Measurements from ENCODE around the gene ANKS3.
A peak's percentile ranks its signal among the peaks of the same experiment; 100 is the strongest.
"Not testable (repeated sequence)": the region's sequence is repeated elsewhere in the genome, so short reads cannot be mapped to it uniquely, and the experiment has no call there.

The ANKS3 gene

DNA sequence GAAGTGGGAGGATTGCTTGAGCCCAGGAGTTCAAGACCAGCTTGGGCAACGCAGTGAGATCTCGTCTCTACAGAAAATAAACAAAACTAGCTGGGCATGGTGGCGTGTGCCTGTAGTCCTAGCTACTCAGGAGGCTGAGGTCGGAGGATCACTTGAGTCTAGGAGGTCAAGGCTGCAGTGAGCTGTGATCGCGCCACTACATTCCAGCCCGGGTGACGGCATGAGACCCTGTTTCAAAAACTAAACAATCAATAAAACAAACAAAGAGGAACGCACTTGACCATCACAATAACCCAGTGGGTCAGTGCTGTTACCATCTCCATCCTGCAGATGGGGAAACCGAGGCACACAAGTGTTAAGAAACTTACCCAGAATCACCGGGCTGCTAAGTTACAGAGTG lies 19.2 kb upstream of the ANKS3 start:
- DNase-seq (ENCODE audit: low read depth) = no peak

DNA sequence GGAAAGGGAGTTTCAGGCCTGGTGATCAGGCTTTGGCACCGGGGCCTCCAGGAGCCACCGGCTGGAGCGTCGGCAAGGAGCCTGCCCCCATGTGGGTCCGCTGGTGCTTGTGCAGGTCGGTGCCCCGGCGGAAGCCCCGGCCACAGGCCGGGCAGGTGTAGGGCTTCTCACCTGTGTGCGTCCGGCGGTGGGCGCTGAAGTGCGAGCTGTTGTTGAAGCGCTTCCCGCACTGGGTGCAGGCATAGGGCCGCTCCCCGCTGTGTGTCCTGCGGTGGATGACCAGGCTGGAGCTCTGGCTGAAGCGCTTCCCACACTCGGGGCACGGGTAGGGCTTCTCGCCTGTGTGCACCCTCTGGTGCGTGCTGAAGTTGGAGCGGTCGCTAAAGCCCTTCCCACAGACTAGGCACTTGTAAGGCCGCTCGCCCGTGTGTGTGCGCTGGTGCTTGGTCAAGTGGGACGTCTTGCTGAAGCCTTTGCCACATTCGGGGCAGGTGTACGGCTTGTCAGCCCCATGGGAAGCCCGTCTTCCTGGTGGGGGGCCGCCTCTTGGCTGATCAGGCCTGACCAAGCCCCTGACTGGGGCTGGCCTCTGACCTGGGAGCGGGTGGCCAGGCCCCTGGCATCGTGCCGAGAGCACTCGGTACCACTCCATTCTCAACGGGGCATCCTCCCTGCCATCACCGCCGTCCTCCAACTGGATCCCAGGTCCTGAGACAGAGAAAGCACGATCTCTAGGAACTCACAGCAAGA lies 18.5 kb upstream of the ANKS3 start:
- no peak for DNase-seq (ENCODE audit: low read depth)

DNA sequence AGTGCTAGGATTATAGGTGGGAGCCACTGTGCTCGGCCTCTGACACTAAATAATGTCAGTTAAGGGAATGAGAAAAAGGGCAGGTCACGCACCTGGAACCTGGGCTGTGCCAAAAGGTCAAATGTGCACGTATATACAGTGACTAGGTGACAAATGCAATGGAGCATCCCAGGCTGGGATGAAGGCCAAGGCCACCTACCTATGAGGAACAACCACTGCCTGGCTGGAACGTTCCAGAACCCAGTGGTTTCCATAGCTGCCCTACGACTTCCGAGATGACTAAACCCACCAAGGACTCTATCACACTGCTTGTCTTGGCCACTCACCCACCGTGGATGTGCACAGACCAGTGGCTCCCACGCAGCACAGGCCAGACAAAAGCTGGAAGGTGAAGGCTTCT lies 16.8 kb upstream of the ANKS3 start:
- DNase-seq (ENCODE audit: low read depth) = no peak

DNA sequence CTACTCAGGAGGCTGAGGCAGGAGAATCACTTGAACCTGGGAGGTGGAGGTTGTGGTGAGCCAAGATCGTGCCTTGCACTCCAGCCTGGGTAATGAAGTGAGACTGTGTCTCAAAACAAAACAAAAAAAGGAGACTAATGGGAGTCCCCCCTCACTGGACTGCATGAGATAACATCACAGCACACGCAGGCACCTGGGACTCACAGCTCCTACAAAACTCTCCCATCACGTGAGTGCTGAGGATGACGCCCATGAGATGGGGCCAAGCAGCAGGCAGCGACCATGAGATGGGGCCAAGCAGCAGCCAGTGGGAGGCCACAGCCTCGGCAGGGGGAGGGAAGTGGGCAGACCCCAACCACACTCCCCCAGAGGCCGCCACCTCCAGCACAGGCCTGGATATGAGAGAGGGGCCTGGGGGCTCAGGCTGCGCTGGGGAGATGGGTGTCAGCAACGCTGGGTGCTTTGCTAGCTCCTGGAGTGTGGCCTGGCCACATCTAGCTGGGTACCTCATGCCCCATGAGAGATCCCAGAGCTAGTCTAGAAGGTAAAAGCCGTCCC lies 15.7 kb upstream of the ANKS3 start:
- DNase-seq (ENCODE audit: low read depth) = no peak

DNA sequence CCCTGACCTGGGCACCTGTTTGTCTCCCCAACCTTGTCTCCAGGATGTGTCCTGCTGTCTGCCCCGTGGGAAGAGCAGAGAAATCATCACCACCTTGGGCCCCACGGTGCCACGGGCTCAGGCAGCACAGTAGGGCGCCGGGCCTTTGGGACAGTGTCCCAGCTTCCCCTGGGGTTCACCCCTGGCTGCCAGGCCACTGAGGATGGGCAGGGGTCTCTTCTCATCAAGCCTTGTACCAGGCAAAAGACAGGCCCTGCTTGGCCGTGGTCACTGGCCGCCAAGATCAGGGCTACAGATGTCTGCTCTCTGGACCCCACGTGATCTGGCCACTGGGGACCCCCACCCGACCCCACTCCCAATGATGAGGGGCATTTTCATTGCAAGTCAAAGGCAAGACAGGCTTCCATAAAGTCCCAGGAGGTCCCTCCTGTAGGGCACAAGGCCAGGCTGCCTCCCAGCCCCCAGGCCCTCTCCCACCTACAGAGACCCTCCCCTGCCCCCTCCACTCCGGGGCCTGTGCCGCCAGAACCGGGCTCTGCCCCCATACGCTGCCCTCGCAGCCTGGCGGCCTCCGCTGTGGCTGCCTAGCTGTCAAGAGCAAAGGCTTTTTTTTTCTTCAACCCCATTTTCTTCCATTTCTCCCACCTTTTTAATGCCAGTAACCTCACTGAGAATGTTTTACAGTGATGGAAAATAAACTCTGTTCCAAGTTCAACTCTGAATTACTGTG lies 14.8 kb upstream of the ANKS3 start:
- DNase-seq (ENCODE audit: low read depth) = no peak

DNA sequence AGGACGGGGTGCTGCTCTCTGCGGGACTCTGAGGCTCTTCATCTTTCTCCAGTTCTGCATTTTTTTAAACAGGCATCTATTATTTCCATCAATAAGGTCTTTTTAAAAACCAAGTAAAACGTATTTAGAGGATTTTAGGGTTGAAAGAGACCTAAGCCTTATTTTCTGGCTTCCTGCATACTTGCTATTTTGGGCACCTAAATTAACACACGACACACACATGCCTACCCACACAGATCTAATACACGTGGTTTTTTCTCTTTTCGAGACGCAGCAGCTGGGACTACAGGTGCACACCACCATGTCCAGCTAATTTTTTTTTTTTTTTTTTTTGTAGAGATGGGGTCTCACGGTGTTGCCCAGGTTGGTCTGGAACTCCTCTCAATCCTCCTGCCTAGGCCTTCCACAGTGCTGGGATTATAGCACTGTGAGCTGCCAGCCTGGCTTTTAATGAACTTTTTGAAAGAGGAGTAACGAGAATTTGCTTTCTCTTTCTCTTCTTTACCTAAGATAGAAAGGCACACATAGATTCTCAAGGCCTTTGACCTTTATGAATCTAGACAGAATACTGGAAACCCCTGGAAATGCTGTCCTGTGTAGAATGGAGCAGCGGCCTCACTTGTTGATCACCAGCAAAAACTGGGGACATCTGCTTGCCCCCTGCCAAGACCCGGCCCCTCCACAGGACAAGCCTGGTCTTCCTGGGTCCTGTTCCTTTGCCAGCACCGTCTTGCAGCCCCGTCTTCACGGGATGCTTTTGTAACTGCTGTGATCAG lies 14.0 kb upstream of the ANKS3 start:
- no peak for DNase-seq (ENCODE audit: low read depth)

DNA sequence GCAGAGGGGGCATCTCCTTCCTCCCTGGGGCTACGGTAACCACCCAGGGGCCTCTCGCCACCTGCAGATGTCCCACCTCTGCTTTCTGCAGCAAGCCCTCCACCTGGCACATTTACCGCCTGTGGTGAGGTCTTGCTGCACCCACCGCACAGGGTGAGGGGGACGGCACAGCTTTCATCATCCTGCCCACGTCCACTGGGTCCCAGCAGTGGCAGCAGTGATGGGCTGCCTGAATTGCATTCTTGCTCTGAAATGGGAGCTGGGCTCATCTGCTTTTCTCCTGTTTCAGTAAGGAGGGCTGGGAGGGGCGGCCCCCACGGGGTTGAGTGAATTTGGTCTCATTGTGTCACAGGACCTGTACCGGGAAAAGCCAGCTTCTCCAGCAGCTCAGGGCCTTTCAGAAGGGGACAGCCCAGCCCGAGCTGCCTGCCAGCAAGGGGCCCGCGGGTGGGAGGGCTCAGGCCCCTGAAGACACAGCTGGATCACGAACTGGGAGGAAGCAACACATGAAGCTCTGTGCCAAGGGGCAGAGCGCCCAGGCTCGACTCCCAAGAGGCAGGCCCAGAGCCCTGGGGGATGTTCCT lies 13.0 kb upstream of the ANKS3 start:
- no peak for DNase-seq (ENCODE audit: low read depth)

DNA sequence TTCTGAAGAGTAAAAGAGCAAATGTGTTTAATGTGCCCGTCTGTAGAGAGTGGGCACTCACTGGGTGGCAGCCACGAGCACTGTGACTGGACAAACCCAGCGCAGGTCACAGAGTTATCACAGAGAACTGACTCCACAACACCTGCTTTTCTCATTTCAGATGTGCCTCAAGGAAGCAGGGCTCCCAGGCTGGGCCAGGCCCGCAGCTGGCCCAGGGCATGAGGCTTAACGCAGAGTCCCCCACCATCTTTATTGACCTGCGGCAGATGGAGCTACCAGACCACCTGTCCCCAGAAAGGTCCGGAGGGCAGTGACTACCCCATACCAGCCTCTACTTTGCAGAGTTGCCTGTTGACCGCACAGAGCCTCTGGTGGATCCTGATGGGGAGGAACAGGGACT lies 12.1 kb upstream of the ANKS3 start:
- no peak for DNase-seq (ENCODE audit: low read depth)

DNA sequence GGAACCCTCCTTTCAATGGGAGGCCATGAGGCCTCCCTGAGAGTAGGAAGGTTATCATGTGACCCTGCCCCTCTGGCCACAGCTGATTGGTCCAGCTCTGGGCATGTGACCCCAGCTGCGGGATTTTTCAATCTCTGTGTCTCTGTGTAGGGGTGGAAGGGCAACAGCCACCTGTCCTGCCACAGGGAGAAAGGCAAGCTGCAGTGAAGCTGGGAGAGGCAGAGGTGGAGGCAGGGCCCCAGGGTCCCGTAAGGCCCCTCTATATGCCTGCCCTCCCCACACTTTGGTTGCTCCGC lies 11.2 kb upstream of the ANKS3 start:
- no peak for DNase-seq (ENCODE audit: low read depth)

DNA sequence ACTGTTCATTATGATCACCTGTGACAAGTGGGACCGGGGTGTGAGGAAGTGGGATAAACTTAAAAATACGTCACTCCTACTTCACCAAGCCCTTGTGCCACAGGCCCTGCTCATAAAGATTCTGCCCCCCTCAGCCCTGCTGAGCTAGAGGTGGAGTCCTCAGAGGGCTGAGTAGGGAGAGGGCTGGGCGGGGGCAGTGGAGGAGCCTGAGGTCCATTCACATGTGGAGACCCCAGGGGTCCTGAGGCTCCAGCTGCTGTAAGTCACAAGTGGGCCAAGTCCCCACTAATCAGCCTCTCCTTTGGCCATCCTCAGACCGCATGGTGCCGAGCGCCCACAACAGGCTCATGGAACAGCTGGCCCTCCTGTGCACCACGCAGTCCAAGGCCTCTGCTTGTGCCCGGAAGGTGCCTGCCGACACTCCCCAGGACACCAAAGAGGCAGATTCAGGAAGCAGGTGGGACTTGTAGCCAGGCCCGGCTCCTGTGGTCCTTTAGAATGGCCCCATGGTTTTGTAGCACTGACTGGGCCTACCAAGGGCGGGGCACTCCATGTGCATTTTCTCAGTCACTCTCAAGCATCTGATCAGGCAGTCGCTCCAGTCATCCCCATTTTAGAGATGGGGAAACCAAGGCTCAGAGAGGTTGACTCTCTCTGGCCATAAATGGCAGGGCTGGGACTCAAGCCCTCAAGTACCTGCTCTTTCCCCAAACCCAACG lies 10.6 kb upstream of the ANKS3 start:
- no peak for DNase-seq (ENCODE audit: low read depth)

DNA sequence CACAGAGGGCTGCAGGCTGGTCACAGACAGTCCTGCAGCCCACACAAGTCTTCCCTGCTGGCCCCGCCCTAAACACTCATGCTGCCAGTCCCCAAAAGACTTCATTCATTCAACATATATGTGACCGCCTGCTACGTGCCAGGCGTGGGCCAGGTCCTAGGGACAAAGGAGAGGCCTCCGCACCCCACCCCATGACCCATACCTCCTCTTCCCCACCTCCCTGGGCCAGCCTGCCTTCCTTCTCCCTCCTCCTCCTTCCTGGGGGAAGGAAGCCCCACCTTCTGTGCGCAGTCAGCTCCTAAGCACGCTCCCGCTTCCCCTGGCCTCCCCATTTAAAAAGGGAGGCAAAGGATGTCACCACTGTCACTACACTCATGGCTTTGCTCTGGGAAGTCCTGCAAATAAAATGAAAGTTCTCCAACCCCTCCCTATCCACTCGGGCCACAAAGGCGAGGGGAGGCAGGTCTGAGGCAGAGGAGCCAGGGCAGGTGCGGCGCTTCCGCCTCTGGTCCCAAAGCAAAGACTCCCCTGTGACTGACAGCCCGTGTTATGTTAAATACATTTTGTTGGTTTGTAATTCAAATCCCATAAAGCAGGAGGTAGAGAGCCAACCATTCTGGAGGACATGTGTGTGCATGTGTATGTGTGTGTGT lies 9.3 kb upstream of the ANKS3 start:
- no peak for DNase-seq (ENCODE audit: low read depth)

DNA sequence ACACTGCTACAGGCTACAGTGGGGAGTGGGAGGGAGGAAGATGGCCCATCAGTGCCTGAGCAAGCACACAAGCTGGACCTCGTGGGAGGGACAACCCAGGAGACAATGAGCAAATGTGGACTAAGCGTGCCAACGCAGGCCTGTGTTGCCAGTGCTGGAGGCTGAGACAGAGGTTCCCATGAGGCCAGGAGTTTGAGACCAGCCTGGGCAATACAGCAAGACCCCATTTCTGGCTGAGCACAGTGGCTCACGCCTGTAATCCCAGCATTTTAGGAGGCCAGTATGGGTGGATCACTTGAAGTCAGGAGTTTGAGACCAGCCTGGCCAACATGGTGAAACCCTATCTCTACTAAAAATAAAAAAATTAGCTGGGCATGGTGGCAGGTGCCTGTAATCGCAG lies 4.3 kb upstream of the ANKS3 start:
- not testable (repeated sequence) for DNase-seq (ENCODE audit: low read depth)

DNA sequence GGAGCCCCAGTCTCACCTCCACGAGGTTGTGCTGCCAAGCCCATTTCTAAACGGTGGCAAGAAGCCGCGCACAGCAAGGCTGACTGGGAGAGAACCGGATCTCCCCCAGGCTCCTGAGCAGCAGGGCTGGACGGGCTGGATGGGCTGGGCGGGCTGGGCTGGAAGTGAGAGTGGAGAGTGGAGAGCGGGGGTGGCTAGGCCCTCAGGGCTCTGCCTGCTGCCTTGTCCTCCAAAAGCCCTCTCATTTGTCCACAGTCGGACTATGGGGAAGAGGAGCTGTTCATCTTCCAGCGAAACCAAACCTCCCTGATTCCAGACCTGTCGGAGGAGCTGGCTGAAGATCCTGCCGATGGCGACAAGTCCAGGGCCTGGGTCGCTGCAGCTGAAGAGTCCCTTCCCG lies 3.5 kb upstream of the ANKS3 start:
- DNase-seq (ENCODE audit: low read depth) = no peak

DNA sequence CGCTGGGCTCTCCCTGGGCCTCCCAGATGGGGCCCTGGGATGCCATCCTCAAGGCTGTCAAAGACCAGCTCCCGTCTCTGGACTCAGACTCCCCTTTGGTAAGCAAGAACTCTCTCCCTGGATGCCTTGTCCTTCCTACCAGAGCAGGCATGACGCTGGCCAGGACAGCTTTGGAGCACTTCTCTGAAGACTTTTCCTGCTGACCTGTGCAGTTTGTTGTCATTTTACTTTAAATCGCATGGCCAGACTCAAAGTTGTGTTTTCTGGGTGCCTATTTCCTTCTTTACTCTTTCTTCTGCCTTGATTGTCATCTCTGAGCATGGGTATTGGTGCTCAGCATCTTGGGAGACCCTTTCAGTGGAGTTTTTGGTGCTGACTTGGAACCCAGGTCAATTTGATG lies 2.5 kb upstream of the ANKS3 start:
- no peak for DNase-seq (ENCODE audit: low read depth)

DNA sequence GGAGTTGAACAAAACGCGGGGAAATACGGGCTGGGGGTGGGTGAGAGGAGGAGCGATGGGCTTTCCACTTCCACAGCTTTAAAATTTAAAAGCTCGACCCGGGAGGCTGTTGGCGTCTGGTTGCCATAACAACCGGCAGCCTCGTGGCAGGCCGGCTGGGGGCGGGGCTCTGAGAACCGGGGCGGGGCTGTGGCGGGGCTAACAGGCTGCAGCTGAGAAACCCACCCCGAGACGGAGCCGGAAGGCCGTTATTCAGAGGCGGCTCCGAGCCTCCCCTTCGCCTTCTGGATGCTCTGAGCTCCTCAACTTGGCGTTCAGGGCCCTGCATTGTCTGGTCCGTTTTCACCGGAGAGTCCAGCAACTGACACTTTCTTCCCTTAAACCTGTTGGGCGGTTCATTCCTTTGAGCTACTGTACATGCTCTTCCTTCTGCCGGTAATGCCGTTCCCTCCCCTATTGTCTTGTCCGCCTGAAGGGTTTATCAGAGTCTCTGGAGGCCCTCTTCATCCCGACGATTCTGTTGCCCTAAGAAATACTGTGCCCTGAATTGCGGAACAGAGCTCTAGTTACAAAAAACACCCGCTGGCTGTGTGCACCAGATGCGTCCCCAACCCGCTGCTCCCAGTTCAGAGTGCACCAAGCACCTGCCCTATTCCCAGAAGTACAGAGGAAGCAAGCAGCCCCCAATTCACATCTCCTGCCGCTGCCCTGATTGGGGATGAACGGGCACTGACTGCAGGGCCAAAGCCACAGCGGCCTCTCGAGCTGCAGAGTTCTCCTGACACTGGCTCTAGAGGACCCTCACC lies 862 bp upstream of the ANKS3 start:
- DNase-seq (ENCODE audit: low read depth) = peak; percentile 92

DNA sequence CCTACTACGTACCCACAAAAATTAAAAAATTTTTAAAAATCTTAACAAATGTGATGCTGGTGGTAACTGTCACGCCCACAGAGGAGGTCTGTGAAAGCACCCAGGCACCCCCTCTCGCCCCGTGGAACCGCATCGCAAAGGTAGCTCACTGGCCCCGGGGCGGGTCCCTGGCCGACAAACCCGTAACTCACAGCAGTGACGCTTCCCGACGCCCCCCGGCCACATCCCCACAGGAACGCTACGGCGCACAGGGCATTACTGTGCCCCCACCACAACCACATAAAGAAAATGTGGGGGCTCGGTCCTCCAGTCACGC lies 366 bp downstream of the ANKS3 start:
- no peak for DNase-seq (ENCODE audit: low read depth)

DNA sequence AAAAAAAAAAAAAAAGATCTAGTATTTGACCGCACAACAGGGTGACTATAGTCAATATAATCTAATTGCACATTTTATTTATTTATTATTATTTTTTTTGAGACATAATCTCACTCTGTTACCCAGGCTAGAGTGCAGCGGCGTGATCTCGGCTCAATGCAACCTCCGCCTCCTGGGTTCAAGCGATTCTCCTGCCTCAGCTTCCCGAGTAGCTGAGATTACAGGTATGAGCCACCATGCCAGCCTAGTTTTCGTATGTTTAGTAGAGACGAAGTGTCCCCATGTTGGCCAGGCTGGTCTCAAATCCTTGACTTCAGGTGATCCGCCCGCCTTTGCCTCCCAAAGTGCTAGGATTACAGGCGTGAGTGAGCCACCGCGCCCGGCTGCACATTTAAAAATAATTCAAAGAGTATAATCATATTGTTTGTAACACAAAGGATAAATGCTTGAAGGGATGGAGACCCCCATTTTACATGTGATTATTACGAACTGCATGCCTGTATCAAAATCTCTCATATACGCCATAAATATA lies 794 bp downstream of the ANKS3 start:
- DNase-seq (ENCODE audit: low read depth) = no peak

DNA sequence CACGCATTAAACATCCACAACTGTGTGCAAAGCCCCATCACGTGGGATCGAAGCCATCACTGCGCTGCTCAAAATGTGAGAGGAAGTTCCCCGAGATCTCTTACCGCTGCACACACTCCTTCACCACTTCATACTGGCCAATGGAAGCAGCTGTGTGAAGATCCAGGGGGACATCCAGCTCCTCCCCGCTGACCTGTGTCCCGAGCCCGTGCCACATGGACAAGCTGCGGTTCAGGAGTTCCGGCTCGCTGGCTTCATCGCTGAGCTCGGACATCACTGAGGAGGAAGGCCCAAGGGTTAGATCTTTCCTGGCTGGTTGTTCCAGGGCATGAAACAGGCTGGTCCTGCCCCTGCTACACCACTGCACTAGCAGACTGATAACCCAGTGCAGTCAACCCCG lies 4.2 kb downstream of the ANKS3 start:
- DNase-seq (ENCODE audit: low read depth) = no peak

DNA sequence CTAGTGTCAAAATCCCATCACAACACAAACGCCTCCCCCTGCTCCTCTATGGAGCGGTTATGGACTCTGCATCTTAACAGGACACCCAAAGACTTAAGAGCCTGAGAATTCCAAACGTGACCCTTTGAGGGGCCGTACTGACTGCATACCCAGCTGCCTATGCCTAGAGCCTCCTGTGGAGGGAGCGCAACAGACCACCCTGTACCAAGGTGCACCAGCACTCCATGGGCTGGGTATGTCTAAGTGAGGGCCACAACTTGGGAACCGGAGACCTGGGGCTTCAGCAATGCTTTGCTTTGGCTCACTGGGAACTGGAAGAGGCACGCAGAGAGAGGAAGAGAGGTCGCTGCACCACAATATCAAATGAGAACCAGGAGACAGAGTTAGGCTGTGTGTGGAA lies 5.4 kb downstream of the ANKS3 start:
- DNase-seq (ENCODE audit: low read depth) = no peak

DNA sequence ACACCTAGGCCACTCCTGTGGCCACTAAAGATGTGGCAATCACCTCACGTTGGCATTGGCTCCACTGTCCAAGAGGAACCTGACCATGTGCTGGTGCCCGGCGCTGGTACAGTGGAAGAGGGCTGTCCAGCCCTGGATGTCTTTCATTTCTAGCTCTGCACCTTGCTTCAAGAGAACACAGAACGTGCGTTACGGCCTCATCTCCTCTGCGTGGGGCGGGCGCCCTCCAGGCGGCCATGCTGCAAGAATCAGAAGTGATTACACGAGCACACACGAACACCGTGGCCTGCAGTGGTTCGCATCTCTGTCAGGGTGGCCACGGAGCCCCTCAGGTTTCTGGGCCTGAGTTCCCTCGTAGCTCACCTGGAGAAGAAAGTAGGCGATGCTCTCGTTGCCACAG lies 7.5 kb downstream of the ANKS3 start:
- no peak for DNase-seq (ENCODE audit: low read depth)

All from T-helper 22 cell (primary cell).